ENCODE data around the gene FOXL1.

The FOXL1 gene

DNA sequence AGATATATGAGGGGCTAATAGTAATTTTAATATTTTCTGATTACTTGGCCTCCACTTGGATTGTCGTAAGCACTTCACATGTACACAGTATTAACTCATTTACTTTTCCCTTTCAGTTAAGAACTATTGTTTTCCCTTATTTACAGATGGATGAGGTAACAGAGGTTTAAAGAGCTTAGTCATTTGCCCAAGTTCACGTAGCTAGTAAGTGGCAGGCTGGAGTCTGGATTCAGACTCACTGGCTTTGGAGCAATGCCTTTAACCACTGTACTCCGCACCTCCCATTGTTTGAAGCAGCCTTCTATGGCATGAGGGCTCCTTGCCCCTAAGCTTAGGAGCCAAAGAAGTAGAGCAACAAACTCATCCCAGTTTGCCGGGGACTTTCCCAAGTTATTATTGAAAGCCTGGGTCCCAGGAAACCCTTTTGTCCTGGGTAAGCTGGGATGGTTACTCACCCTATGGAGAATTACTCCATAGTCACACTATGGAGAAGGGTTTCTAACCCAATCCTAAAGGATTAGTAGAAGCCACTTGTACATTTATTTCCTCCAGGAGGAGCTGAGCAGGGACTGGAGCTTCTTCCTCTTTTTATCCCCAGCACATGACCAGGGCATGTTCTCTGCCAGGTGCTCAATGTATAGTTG, 12.3 kb downstream of the FOXL1 start:
- H3K4me1 Mint-ChIP-seq (ENCODE audit: low read depth), result no peaks in the 10 kb centered on the region
- no peak overlapping the region for H3K4me3 Mint-ChIP-seq
- intact Hi-C loops (cut with micrococcal nuclease), result no loop called here
- no peak overlapping the region for H3K27ac Mint-ChIP-seq
- peaks cover 28% of the 10 kb centered on the region for H3K27me3 Mint-ChIP-seq
- no peaks in the 10 kb centered on the region for H3K36me3 Mint-ChIP-seq (ENCODE audit: low read depth)
- H3K9me3 Mint-ChIP-seq, result no peaks in the 10 kb centered on the region

DNA sequence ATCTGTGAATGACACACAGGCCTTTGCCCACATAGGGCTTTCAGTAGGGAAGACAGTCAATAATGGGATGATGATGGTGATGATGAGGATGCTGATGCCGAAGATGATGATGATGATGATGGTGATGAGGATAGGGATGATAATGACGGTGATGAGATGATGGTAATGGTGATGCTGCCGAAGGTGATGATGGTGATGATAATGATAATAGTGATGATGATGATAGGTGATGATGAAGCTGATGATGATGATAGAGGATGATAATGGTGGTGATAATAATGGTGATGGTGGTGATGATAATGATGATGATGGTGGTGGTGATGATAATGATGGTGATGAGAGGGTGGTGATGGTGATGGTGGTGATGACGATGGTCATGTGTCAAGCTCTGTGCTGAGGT, 12.9 kb downstream of the FOXL1 start:
- no peaks in the 10 kb centered on the region for H3K36me3 Mint-ChIP-seq (ENCODE audit: low read depth)
- peaks cover 27% of the 10 kb centered on the region for H3K27me3 Mint-ChIP-seq
- no peaks in the 10 kb centered on the region for H3K9me3 Mint-ChIP-seq
- intact Hi-C loops (cut with micrococcal nuclease), result no loop called here
- H3K4me1 Mint-ChIP-seq (ENCODE audit: low read depth), result no peaks in the 10 kb centered on the region
- no peak overlapping the region for H3K27ac Mint-ChIP-seq
- no peak overlapping the region for H3K4me3 Mint-ChIP-seq

DNA sequence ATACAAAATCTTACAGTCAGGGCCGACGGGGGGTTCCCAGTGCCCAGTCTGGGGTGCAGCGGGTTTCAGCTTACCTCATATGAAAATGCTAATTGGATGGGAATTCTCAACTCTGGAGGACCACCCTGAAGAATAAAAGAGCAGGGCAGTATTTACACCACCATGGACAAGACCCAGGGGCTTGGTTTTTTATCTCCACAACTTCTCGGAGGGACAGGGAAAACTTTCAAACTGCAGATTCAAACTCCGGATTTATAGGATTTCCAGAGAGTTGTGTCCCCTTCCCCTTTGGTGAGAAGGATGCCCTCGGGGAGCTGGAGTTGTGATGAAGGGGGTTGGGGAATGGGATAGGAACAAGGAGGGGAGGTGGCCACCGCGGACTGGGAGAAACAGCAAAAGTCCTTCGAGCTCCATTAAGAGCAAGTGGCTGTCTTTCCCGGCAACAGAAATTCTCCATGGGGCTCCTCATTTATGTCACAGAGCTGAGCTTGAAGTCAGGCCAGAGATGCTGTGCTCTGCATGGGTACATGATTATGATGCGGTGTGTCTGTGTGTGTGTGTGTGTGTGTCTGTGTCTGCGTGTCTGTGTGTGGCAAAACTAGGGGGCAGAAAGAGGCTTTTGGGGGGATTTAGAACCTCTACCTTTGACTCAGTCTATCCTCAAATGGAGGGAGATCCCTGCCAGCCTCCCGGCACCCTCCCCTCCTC, 15.7 kb downstream of the FOXL1 start:
- H3K36me3 Mint-ChIP-seq (ENCODE audit: low read depth), result no peaks in the 10 kb centered on the region
- no peak overlapping the region for H3K27ac Mint-ChIP-seq
- peaks cover 35% of the 10 kb centered on the region for H3K27me3 Mint-ChIP-seq
- no peaks in the 10 kb centered on the region for H3K9me3 Mint-ChIP-seq
- intact Hi-C loops (cut with micrococcal nuclease), result no loop called here
- H3K4me3 Mint-ChIP-seq, result no peak overlapping the region
- no peaks in the 10 kb centered on the region for H3K4me1 Mint-ChIP-seq (ENCODE audit: low read depth)

DNA sequence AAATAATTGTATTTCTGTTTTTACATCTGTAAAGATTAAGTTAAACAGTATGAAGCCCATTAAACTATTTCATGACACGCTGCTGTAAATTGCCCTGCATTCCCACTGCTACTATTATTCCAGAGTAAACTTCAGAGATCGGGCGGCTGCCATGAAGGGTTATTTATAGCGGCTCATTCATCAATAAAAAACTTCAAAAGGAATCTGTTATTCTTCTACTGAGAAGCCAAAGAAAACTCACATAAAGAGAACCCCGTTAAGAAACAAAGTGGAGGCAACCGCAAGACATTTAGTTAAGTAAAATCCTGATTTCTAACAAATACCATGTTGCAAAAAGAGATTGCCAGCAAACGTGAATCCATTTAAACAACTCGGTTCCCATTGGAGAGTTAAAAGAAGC, 16.4 kb downstream of the FOXL1 start:
- Mint-ChIP-seq H3K4me3 (no peak overlapping the region), H3K4me1 (ENCODE audit: low read depth) (no peaks in the 10 kb centered on the region), H3K27me3 (peaks cover 37% of the 10 kb centered on the region), H3K36me3 (ENCODE audit: low read depth) (no peaks in the 10 kb centered on the region), H3K9me3 (no peaks in the 10 kb centered on the region), H3K27ac (no peak overlapping the region)
- intact Hi-C loops (cut with micrococcal nuclease), result no loop called here

DNA sequence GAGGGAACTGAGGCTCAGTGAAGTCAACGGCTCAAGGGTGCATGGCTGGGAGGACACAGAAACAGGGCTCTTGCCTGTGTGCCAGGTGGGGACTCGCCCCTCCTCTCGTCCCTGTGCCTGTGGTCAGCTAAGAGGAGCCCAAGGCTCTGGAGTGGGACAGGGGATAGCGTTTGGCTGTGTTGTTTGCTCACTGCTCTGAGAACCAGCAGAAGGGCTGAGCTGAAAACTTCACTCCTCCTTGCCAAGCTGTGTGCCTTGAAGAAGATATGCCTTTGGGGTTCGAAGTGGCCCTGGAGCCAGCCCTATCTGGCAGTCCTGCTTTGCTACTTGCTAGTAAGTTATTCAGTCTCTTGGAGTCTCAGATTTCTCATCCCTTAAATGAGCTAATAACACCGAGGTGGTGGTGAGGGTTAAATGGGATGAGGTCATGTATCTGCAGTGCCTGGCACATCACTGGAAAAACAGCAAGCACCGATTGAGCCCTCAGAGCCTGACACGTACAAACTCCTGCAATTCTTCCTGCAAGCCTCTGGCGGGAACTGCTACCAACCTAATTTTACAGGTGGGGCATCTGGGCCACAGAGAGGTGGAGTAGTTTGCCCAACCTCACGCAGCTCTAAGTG, 17.7 kb downstream of the FOXL1 start:
- Mint-ChIP-seq H3K9me3 (no peaks in the 10 kb centered on the region), H3K4me3 (no peak overlapping the region), H3K27ac (no peak overlapping the region), H3K4me1 (ENCODE audit: low read depth) (no peaks in the 10 kb centered on the region), H3K36me3 (ENCODE audit: low read depth) (no peaks in the 10 kb centered on the region), H3K27me3 (peaks cover 38% of the 10 kb centered on the region)
- intact Hi-C loops (cut with micrococcal nuclease), result no loop called here

DNA sequence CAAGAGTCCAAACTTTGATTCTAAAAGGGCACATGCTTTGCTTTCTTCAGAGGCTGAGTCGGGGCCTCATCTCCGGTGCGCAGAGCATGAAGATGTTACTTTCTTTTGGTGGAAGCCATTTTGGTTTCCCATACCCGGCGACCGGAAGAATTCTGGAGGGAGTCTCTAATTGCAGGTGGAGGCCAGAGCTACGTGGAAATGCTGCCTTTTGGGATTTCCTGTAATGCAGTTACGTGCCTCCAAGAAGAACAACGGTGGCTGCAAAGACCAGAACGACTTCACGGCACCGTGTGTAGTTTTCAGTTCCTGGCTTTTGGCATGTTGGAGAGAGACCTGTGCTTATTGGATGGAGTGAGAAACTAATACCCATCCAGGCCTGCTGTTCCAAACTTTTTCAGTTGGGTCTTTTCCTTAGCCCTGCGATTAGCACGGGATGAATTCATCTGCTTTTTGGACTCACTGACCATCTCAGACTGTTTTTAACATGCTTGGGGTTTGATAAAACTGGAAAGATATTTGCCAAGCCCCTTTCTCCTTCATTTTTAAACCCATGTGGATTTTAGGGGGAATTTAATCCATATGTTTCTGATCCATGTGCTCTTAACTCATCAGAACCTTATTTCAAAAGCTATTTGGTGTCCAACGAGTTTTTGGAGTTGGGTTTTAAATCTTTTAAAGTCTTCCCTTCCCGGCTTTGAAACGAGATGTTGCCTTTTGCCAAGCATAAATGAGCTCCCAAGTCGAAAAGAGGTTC, 19.0 kb downstream of the FOXL1 start:
- Mint-ChIP-seq H3K36me3 (ENCODE audit: low read depth) (no peaks in the 10 kb centered on the region), H3K27ac (no peak overlapping the region)
- intact Hi-C loops (cut with micrococcal nuclease), result no loop called here

DNA sequence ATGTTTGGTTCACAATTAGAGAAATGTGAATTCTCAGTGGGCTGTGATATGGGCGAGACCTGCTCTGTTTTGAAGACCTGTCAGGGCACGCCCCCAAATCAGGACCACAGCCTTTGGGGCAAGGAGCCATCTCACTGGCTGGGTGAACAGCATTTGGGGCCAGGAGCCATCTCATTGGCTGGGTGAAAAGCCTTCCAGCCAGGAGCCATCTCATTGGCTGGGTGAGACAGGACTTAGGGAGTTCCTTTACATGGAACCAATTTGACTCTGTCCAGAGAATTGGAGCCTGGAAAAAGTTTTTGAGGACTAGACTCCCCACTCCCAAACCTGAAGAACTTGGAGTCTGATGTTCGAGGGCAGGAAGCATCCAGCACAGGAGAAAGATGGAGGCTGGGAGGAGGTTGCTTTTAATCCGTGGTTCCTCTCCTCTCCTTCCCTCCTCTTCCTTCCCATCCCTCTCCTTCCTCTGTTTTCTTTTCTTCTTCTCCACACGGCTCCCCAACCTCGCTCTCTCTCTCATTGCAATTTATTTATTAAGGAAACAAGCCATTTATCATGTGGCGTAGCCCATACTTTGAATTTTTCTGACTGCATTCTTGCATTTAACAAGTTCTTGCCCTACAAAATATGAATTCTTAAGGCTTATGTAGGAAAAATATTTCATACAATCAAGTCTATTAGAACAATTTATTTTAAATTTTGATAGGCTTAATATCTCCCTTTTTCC, 19.7 kb downstream of the FOXL1 start:
- Mint-ChIP-seq H3K27ac (no peak overlapping the region), H3K36me3 (ENCODE audit: low read depth) (no peaks in the 10 kb centered on the region), H3K4me3 (no peak overlapping the region), H3K27me3 (peaks cover 32% of the 10 kb centered on the region), H3K9me3 (no peaks in the 10 kb centered on the region), H3K4me1 (ENCODE audit: low read depth) (no peaks in the 10 kb centered on the region)
- intact Hi-C loops (cut with micrococcal nuclease), result no loop called here

More for the DNA sequence above, 19.0 kb downstream of the FOXL1 start:
- Mint-ChIP-seq H3K9me3 (no peaks in the 10 kb centered on the region), H3K27me3 (peaks cover 35% of the 10 kb centered on the region), H3K4me3 (no peak overlapping the region), H3K4me1 (ENCODE audit: low read depth) (no peaks in the 10 kb centered on the region)

DNA sequence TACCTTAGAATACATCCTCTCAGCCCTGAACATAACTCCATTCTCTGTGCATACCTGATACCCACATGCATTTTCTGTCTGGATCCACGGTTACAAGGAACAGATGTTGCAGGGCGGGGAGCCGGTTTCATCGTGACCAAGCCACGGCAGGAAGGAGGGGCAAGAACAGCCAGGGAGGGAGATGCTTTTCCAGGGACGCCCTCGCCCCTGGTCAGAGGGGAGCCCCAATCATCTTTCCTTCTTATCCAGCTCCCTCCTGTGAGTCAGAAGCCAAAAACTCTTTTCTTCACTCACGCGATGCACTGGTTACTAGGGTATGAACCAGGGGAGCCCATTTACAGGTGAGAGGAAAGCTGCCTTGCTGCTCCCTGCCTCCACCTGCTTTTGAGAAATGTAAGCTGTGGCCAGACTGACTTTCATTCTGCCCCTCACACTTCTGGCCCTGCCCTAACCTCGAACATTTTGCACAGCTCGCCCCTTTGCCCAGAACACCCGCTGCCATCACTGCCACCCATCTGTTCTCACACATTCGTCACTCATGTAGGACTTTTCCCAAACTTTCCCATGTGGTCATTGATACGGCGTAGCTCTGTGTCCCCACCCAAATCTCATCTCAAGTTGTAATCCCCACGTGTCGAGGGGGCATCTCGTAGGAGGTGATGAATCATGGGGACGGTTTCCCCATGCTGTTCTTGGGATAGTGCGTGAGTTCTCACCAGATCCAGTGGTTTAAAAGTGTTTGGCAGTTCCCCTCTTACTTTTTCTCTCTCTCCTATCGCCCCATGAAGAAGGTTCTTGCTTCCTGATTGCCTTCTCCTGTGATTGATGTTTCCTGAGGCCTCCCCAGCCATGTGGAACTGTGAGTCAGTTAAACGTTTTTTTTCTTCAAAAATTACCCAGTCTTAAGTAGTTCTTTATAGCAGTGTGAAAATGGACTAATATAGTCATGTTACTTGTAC, 20.5 kb downstream of the FOXL1 start:
- H3K36me3 Mint-ChIP-seq (ENCODE audit: low read depth), result no peaks in the 10 kb centered on the region
- H3K27ac Mint-ChIP-seq, result no peak overlapping the region
- H3K4me3 Mint-ChIP-seq, result no peak overlapping the region
- H3K27me3 Mint-ChIP-seq, result peaks cover 24% of the 10 kb centered on the region
- intact Hi-C loops (cut with micrococcal nuclease), result no loop called here
- H3K9me3 Mint-ChIP-seq, result peaks cover 8% of the 10 kb centered on the region
- no peaks in the 10 kb centered on the region for H3K4me1 Mint-ChIP-seq (ENCODE audit: low read depth)

DNA sequence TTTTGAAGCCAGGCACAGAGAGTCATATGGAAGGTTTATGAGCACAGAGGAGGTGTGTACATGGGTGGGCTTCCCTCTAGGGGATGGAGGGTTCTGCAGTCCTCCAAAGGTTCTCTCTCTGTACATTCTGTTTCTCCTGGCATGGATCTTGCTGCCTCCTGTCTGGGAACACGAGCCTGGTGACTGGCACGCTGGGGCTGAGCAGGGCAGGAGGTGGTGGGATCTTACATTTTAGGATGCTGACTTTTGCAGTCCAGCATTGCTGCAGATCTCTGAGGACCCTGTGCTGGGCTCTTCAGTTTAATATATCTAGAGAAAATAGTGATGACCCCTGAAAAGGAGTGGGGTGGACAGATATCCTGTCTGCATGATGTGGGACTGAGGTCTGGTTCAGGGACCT, 23.0 kb downstream of the FOXL1 start:
- intact Hi-C loops (cut with micrococcal nuclease), result no loop called here
- H3K4me3 Mint-ChIP-seq, result no peak overlapping the region
- H3K36me3 Mint-ChIP-seq (ENCODE audit: low read depth), result no peaks in the 10 kb centered on the region
- peaks cover 9% of the 10 kb centered on the region for H3K4me1 Mint-ChIP-seq (ENCODE audit: low read depth)
- H3K27ac Mint-ChIP-seq, result no peak overlapping the region
- peaks cover 14% of the 10 kb centered on the region for H3K27me3 Mint-ChIP-seq
- peaks cover 11% of the 10 kb centered on the region for H3K9me3 Mint-ChIP-seq

DNA sequence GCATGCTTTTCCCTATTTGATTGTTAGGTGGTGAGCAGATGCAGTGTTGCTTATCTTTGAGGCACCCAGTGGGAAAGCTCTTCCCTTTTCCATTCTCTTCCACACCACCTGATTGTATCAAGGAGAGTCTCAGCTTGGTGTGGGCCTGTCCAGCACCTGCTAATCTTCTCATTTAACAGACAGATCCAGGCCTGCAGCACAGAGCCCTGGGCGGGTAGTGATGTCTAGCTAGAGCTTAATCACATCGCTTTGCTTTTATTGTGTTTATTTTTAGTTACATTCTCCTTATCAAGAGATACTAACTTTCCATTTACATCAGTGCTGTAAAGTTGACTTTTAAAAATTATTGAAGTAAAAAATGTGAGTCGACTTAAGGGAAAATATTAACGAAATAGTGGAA, 24.2 kb downstream of the FOXL1 start:
- H3K4me1 Mint-ChIP-seq (ENCODE audit: low read depth), result peaks cover 9% of the 10 kb centered on the region
- no peaks in the 10 kb centered on the region for H3K36me3 Mint-ChIP-seq (ENCODE audit: low read depth)
- H3K4me3 Mint-ChIP-seq, result no peak overlapping the region
- H3K27me3 Mint-ChIP-seq, result peaks cover 13% of the 10 kb centered on the region
- H3K9me3 Mint-ChIP-seq, result peaks cover 11% of the 10 kb centered on the region
- H3K27ac Mint-ChIP-seq, result no peak overlapping the region
- intact Hi-C loops (cut with micrococcal nuclease), result no loop called here

DNA sequence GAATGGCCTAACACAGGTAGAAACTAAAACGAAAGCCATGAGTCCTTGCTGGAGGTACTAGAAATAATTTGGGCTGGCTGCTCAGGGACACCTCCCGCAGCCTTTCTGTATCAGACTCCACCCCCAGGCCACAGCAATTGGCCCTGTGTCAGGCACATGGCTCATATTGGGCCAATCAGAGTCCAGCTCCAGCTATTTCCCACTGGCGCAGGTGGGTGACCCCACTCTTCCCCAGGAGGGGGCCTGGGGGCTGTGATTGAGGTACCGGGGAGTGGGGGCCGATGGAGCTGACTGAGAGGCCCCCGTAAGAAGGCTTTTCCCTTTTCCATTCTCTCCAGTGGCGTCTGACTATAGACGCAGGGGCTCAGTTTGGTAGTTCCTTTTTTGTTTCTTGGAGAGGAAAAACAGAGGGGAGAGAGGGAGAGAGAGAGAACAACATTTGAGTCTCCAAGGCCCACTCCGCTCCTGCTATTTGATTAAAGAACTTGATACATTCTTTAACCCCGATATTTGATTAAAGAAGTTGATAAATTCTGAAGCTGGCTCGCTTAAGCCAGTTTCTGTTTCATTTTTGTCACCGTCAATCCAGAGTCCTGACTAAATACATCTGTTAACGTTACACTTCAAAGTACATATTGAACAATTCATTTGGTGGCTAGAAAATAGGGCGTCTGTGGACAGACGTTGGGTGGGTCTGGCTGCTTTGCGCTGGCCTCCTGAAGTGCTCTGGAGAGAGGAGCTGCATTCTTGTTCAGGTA, 26.3 kb downstream of the FOXL1 start:
- Mint-ChIP-seq H3K9me3 (peaks cover 11% of the 10 kb centered on the region), H3K36me3 (ENCODE audit: low read depth) (no peaks in the 10 kb centered on the region), H3K4me1 (ENCODE audit: low read depth) (peaks cover 9% of the 10 kb centered on the region), H3K27ac (no peak overlapping the region), H3K4me3 (peak overlapping the region; percentile 61), H3K27me3 (peaks cover 3% of the 10 kb centered on the region)
- intact Hi-C loops (cut with micrococcal nuclease), result no loop called here

DNA sequence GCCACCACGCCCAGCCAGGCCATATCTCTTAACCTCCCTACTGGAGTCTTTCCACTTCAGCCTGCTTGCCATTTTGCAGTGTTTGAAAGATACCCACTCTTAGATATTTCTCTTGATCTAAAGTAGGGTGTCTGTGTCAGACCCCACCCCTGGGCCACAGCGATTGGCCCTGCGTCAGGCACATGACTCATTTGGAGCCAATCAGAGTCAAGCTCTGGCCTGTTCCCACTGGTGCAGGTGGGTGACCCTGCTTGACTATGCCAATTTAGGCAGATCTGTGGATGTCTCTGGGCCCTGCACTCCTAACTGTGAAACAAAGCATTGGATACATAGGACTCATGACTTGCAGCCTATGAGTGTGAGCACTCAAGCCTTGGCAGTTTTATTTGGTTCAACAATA, 27.6 kb downstream of the FOXL1 start:
- Mint-ChIP-seq H3K27me3 (peaks cover 6% of the 10 kb centered on the region), H3K36me3 (ENCODE audit: low read depth) (no peaks in the 10 kb centered on the region), H3K4me3 (no peak overlapping the region), H3K27ac (no peak overlapping the region), H3K9me3 (peaks cover 11% of the 10 kb centered on the region), H3K4me1 (ENCODE audit: low read depth) (peaks cover 9% of the 10 kb centered on the region)
- intact Hi-C loops (cut with micrococcal nuclease), result no loop called here

Measured in dendritic cell treated with granulocyte-macrophage colony-stimulating factor and Interleukin-4, amounts not matched to agents 40 ng/mL and 50 ng/mL, for 4 days (primary cell).